GM06990 (cell line): ENCODE data around the gene CCDC136.

ENCODE experiments used
- DNase-seq: peaks from one replicate; pipeline ENCODE4 v3.0.0-alpha.2; 2011; ENCODE audit not compliant: insufficient read length; ENCODE audit errors: extremely low read depth
- H3K27me3 ChIP-seq: replicated peaks from 2 replicates; pipeline ENCODE4 v1.6.0; 2011; ENCODE audit warnings: low read length; ENCODE audit not compliant: control insufficient read depth, insufficient read depth
- H3K36me3 ChIP-seq: 2 replicates; pipeline ENCODE4 v1.5.1; 2011; ENCODE audit warnings: low read length; ENCODE audit not compliant: control insufficient read depth, insufficient read depth
- H3K4me3 ChIP-seq: replicated peaks from 2 replicates; pipeline ENCODE4 v1.5.1; 2011; ENCODE audit warnings: low read depth, mild to moderate bottlenecking, control low read depth, low read length
- CTCF ChIP-seq: IDR thresholded peaks from 2 replicates; pipeline ENCODE4 v1.5.1; 2011; ENCODE audit warnings: low read length, control low read depth, mild to moderate bottlenecking, inconsistent platforms; ENCODE audit not compliant: insufficient read depth, poor library complexity, severe bottlenecking

The CCDC136 gene

GRCh38 chr7:128790315-128791041, 1.3 kb upstream of the CCDC136 start:
- no peaks in the 10 kb centered on the region; the same call in none of the 2 replicates for H3K27me3 ChIP-seq
- DNase-seq = no peak
- H3K4me3 ChIP-seq = peak overlapping the region; percentile 79
- H3K36me3 ChIP-seq = no peaks in the 10 kb centered on the region
- TF ChIP-seq CTCF = no peak

- Histone ChIP-seq H3K27me3 (no peaks in the 10 kb centered on the region; the same call in none of the 2 replicates), H3K4me3 (peak overlapping the region; percentile 79), H3K36me3 (no peaks in the 10 kb centered on the region)
- DNase-seq = no peak
- no peak for TF ChIP-seq CTCF
Measured at GRCh38 chr7:128791972-128792327, 182 bp downstream of the CCDC136 start.

- Histone ChIP-seq H3K36me3 (no peaks in the 10 kb centered on the region), H3K4me3 (no peak overlapping the region), H3K27me3 (no peaks in the 10 kb centered on the region; the same call in none of the 2 replicates)
- no peak for DNase-seq
- no peak for TF ChIP-seq CTCF
Measured at GRCh38 chr7:128792471-128793180, 858 bp downstream of the CCDC136 start.

- Histone ChIP-seq H3K36me3 (no peaks in the 10 kb centered on the region), H3K27me3 (no peaks in the 10 kb centered on the region; the same call in none of the 2 replicates), H3K4me3 (no peak overlapping the region)
- no peak for DNase-seq
- TF ChIP-seq CTCF = no peak
Measured at GRCh38 chr7:128793181-128793547, 1.4 kb downstream of the CCDC136 start.

GRCh38 chr7:128794020-128794419, 2.3 kb downstream of the CCDC136 start:
- Histone ChIP-seq H3K4me3 (no peak overlapping the region), H3K36me3 (no peaks in the 10 kb centered on the region), H3K27me3 (no peaks in the 10 kb centered on the region; the same call in 1 of the 2 replicates)
- peak; percentile 47 for TF ChIP-seq CTCF
- DNase-seq = no peak
